Ishikawa (cell line): ENCODE results near the gene DCHS1.

Source experiments
- CEBPB ChIP-seq: IDR thresholded peaks from 2 replicates; pipeline ENCODE4 v1.6.1; 2012
- CREB1 ChIP-seq: IDR thresholded peaks from 2 replicates; pipeline ENCODE4 v1.6.1; 2012; ENCODE audit warnings: low read depth
- EGR1 ChIP-seq: IDR thresholded peaks from 2 replicates; pipeline ENCODE4 v1.6.1; 2012
- EP300 ChIP-seq: IDR thresholded peaks from 2 replicates; pipeline ENCODE4 v1.6.1; 2012; ENCODE audit warnings: borderline replicate concordance
- FOXM1 ChIP-seq: IDR thresholded peaks from 2 replicates; pipeline ENCODE4 v1.6.1; 2012; ENCODE audit warnings: low read depth, borderline replicate concordance
- NFIC ChIP-seq: IDR thresholded peaks from 2 replicates; pipeline ENCODE4 v1.6.1; 2012
- RAD21 ChIP-seq: IDR thresholded peaks from 2 replicates; pipeline ENCODE4 v1.6.1; 2012; ENCODE audit warnings: low read depth
- TAF1 ChIP-seq: IDR thresholded peaks from 2 replicates; pipeline ENCODE4 v1.6.1; 2012; ENCODE audit warnings: low read depth, mild to moderate bottlenecking
- TCF12 ChIP-seq: IDR thresholded peaks from 2 replicates; pipeline ENCODE4 v1.6.1; 2012; ENCODE audit warnings: low read depth
- TEAD4 ChIP-seq: IDR thresholded peaks from 2 replicates; pipeline ENCODE4 v1.6.1; 2012
- YY1 ChIP-seq: IDR thresholded peaks from 2 replicates; pipeline ENCODE4 v1.6.1; 2012; ENCODE audit warnings: low read depth
- TF ChIP-seq, protein P1 (sequence below): IDR thresholded peaks from 2 replicates; pipeline ENCODE4 v1.6.1; 2012
- TF ChIP-seq, protein P2 (sequence below): IDR thresholded peaks from 2 replicates; pipeline ENCODE4 v1.6.1; 2012; ENCODE audit warnings: low read depth, mild to moderate bottlenecking
- TF ChIP-seq, protein P3 (sequence below): IDR thresholded peaks from 2 replicates; pipeline ENCODE4 v1.6.1; 2012

DNA sequence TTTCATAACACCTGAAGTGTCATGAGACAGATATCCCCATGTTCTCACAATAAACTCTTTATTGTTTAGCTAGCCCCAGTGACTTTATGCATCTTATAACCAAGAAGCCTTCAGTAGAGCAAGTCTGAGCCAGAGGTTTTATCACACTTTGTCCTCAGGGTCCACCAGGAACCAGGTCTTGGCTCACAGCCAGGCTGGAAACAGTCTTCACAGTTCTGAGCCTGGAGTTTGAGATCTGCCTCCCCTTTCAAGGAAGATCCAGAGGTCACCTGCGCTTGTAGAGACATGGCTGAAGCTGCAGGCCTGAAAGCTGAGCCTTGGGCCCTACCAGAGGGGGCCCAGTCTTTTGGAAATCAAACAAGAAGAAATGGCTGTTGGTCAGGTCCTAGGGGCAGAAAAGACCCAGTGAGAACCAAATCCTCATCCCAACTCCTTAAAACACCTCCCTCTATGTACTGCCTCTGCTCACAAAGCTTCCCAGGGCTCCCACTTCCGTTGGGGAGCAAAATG, 55.7 kb downstream of the DCHS1 start:
- TF ChIP-seq TAF1, result no peak
- TF ChIP-seq CEBPB, result no peak
- TF ChIP-seq, protein P1, sequence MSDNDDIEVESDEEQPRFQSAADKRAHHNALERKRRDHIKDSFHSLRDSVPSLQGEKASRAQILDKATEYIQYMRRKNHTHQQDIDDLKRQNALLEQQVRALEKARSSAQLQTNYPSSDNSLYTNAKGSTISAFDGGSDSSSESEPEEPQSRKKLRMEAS, result no peak
- no peak for TF ChIP-seq YY1
- TF ChIP-seq FOXM1, result no peak
- TF ChIP-seq CREB1, result no peak
- TF ChIP-seq, protein P2, sequence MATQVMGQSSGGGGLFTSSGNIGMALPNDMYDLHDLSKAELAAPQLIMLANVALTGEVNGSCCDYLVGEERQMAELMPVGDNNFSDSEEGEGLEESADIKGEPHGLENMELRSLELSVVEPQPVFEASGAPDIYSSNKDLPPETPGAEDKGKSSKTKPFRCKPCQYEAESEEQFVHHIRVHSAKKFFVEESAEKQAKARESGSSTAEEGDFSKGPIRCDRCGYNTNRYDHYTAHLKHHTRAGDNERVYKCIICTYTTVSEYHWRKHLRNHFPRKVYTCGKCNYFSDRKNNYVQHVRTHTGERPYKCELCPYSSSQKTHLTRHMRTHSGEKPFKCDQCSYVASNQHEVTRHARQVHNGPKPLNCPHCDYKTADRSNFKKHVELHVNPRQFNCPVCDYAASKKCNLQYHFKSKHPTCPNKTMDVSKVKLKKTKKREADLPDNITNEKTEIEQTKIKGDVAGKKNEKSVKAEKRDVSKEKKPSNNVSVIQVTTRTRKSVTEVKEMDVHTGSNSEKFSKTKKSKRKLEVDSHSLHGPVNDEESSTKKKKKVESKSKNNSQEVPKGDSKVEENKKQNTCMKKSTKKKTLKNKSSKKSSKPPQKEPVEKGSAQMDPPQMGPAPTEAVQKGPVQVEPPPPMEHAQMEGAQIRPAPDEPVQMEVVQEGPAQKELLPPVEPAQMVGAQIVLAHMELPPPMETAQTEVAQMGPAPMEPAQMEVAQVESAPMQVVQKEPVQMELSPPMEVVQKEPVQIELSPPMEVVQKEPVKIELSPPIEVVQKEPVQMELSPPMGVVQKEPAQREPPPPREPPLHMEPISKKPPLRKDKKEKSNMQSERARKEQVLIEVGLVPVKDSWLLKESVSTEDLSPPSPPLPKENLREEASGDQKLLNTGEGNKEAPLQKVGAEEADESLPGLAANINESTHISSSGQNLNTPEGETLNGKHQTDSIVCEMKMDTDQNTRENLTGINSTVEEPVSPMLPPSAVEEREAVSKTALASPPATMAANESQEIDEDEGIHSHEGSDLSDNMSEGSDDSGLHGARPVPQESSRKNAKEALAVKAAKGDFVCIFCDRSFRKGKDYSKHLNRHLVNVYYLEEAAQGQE, result no peak
- TF ChIP-seq TEAD4, result no peak
- no peak for TF ChIP-seq EP300
- no peak for TF ChIP-seq EGR1
- TF ChIP-seq TCF12, result no peak
- TF ChIP-seq RAD21, result no peak
- TF ChIP-seq NFIC, result no peak
- TF ChIP-seq, protein P3, sequence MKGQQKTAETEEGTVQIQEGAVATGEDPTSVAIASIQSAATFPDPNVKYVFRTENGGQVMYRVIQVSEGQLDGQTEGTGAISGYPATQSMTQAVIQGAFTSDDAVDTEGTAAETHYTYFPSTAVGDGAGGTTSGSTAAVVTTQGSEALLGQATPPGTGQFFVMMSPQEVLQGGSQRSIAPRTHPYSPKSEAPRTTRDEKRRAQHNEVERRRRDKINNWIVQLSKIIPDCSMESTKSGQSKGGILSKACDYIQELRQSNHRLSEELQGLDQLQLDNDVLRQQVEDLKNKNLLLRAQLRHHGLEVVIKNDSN, result no peak
